Suppressor macrophage treated with lipopolysaccharide for 1 hour (primary cell): Measurements from ENCODE around the gene PKD2L2.
"Not testable (repeated sequence)": the region's sequence is repeated elsewhere in the genome, so short reads cannot be mapped to it uniquely, and the experiment has no call there.

ENCODE experiments used
- DNase-seq, 3 donors: peaks; one replicate each; pipeline ENCODE4 v3.0.0-alpha.2; 2020 to 2022

PKD2L2 gene

GRCh38 chr5:137960141-137960540 lies 70.9 kb downstream of the PKD2L2 start:
- DNase-seq, result no peak

GRCh38 chr5:137960819-137961218 lies 71.6 kb downstream of the PKD2L2 start:
- DNase-seq, result no peak

GRCh38 chr5:137970384-137970783 lies 81.1 kb downstream of the PKD2L2 start:
- not testable (repeated sequence) for DNase-seq

GRCh38 chr5:137975208-137975607 lies 86.0 kb downstream of the PKD2L2 start:
- no peak for DNase-seq

- DNase-seq, result no peak
These were observed 100.2 kb downstream of the PKD2L2 start for GRCh38 chr5:137989419-137989818.
